K562 (cell line): Measurements from ENCODE around the gene ACTR1B. TPM values are rescaled to one million over a fixed set of nuclear protein-coding genes. Genes with fewer than 3 reads are reported as not detected.

Experiments used
- DMBX1 ChIP-seq: fragments of 250-450 bp; sonication (Bioruptor Pico); IDR thresholded peaks from 2 replicates; pipeline ENCODE4 v1.8.0; 2022; ENCODE audit warnings: inconsistent platforms, mild to moderate bottlenecking, moderate library complexity, borderline replicate concordance
- EHMT2 ChIP-seq: fragments of 450-650 bp; IDR thresholded peaks from 2 replicates; pipeline ENCODE4 v1.6.1; 2018; ENCODE audit warnings: antibody characterized with exemption
- ELF2 ChIP-seq: fragments of 250-450 bp; sonication (Bioruptor Pico); IDR thresholded peaks from 2 replicates; pipeline ENCODE4 v1.5.0; 2021; ENCODE audit warnings: mild to moderate bottlenecking
- FOSL1 ChIP-seq: fragments of 200-800 bp; sonication (Bioruptor generic); conservative IDR thresholded peaks from 2 replicates; pipeline ENCODE4 v1.6.1; 2016; ENCODE audit warnings: missing genetic modification characterization, missing compliant biosample characterization
- HDAC1 ChIP-seq, 2 experiments: fragments of 450-650 bp; IDR thresholded peaks; 2 replicates each; pipeline ENCODE4 v1.6.1; 2016 to 2017; ENCODE audit warnings: inconsistent platforms in 1 of 2, mild to moderate bottlenecking in 1 of 2, moderate library complexity in 1 of 2
- KDM4B ChIP-seq, 2 experiments: fragments of 450-650 bp in 1 of 2; sonication (generic) in 1 of 2; IDR thresholded peaks; 2 replicates each; pipeline ENCODE4 v1.6.1; 2016 to 2017; ENCODE audit warnings: borderline replicate concordance in 2 of 2, antibody characterized with exemption in 1 of 2, low read depth in 1 of 2, mild to moderate bottlenecking in 1 of 2
- NR2C1 ChIP-seq, 2 experiments: fragments of 450-650 bp; IDR thresholded peaks; 2 replicates each; pipeline ENCODE4 v1.6.1; 2017; ENCODE audit warnings: mild to moderate bottlenecking in 2 of 2, antibody characterized with exemption in 1 of 2, inconsistent platforms in 1 of 2, missing compliant biosample characterization in 1 of 2, missing genetic modification characterization in 1 of 2
- RBM34 ChIP-seq: fragments of 200-400 bp; formaldehyde crosslinking; IDR thresholded peaks from 2 replicates; pipeline ENCODE4 v1.6.1; 2018; ENCODE audit warnings: low read length, borderline replicate concordance; ENCODE audit not compliant: insufficient read depth
- SIN3A ChIP-seq, 2 experiments: fragments of 150-350 bp in 1 of 2; IDR thresholded peaks; 2 replicates each; pipeline ENCODE4 v1.6.1; 2011 to 2016; ENCODE audit warnings: borderline replicate concordance in 2 of 2, low read depth in 2 of 2, low read length in 2 of 2, mild to moderate bottlenecking in 2 of 2, moderate library complexity in 2 of 2; ENCODE audit not compliant: control insufficient read depth in 1 of 2
- SIN3B ChIP-seq: fragments of 450-650 bp; IDR thresholded peaks from 2 replicates; pipeline ENCODE4 v1.6.1; 2017; ENCODE audit warnings: low read depth, mild to moderate bottlenecking, moderate library complexity
- THRAP3 ChIP-seq: fragments of 450-650 bp; IDR thresholded peaks from 2 replicates; pipeline ENCODE4 v1.6.1; 2016; ENCODE audit warnings: mild to moderate bottlenecking, inconsistent platforms, borderline replicate concordance
- ZNF143 ChIP-seq: sonication (generic); formaldehyde crosslinking; IDR thresholded peaks from 2 replicates; pipeline ENCODE4 v1.9.0; 2022; ENCODE audit warnings: mild to moderate bottlenecking, missing genetic modification reagents
- ZNF780A ChIP-seq: fragments of 250-450 bp; sonication (Bioruptor Pico); IDR thresholded peaks from 2 replicates; pipeline ENCODE4 v1.5.0; 2021; ENCODE audit warnings: mild to moderate bottlenecking
- polyA plus RNA-seq, 8 experiments: library from polyadenylated mRNA; depleted of rRNA in 4 of 8; stranded (reverse) in 5 of 8; unstranded in 3 of 8; fragments of >200 nt; fragmentation: Nextera tagmentation in 2 of 8; fragmentation: Illumina TruSeq in 1 of 8; extraction: Ambion mirVana in 2 of 8; extraction: Trizol in 1 of 8; gene quantifications; 2 replicates each; pipeline versions ENCODE4 v1.2.1 to v1.2.3, GENCODE V29; 2011 to 2014; ENCODE audit warnings: inconsistent platforms in 1 of 8, missing spikeins in 1 of 8
- total RNA-seq, 7 experiments: library from RNA; depleted of rRNA in 6 of 7; stranded (reverse); fragments of >200 nt in 6 of 7; fragmentation: Illumina TruSeq in 2 of 7; extraction: Trizol in 2 of 7; gene quantifications; 2 replicates each; pipeline versions ENCODE4 v1.2.1 to v1.2.3, GENCODE V29; 2011 to 2021; ENCODE audit warnings: low replicate concordance in 1 of 7
- TF ChIP-seq, protein P1 (sequence below), 2 experiments: fragments of 450-650 bp; IDR thresholded peaks; 2 replicates each; pipeline ENCODE4 v1.6.1; 2018; ENCODE audit warnings: mild to moderate bottlenecking in 2 of 2, low read depth in 1 of 2; ENCODE audit not compliant: partially characterized antibody in 2 of 2
- TF ChIP-seq, protein P2 (sequence below), 3 experiments: IDR thresholded peaks in 2 of 3; conservative IDR thresholded peaks in 1 of 3; 2 replicates each; pipeline ENCODE4 v1.5.1; 2011 to 2012; ENCODE audit warnings: low read length in 3 of 3, mild to moderate bottlenecking in 3 of 3, control low read depth in 2 of 3, improper control_type of control experiment in 1 of 3, inconsistent platforms in 1 of 3, low read depth in 1 of 3, mixed read lengths in 1 of 3, moderate library complexity in 1 of 3; ENCODE audit not compliant: insufficient read depth in 2 of 3
- TF ChIP-seq, protein P3 (sequence below): fragments of 450-650 bp; IDR thresholded peaks from 2 replicates; pipeline ENCODE4 v1.6.1; 2016; ENCODE audit warnings: antibody characterized with exemption
- TF ChIP-seq, protein P4 (sequence below): fragments of 450-650 bp; IDR thresholded peaks from 2 replicates; pipeline ENCODE4 v1.6.1; 2016; ENCODE audit warnings: low read depth, mild to moderate bottlenecking, moderate library complexity

ACTR1B gene
- total and polyA plus RNA-seq, 9 of the 15 experiments (the other 6 are each of a cell fraction or from before 2014, with no cell fraction given): 0.49 to 42.3 (median 22.5) TPM

DNA sequence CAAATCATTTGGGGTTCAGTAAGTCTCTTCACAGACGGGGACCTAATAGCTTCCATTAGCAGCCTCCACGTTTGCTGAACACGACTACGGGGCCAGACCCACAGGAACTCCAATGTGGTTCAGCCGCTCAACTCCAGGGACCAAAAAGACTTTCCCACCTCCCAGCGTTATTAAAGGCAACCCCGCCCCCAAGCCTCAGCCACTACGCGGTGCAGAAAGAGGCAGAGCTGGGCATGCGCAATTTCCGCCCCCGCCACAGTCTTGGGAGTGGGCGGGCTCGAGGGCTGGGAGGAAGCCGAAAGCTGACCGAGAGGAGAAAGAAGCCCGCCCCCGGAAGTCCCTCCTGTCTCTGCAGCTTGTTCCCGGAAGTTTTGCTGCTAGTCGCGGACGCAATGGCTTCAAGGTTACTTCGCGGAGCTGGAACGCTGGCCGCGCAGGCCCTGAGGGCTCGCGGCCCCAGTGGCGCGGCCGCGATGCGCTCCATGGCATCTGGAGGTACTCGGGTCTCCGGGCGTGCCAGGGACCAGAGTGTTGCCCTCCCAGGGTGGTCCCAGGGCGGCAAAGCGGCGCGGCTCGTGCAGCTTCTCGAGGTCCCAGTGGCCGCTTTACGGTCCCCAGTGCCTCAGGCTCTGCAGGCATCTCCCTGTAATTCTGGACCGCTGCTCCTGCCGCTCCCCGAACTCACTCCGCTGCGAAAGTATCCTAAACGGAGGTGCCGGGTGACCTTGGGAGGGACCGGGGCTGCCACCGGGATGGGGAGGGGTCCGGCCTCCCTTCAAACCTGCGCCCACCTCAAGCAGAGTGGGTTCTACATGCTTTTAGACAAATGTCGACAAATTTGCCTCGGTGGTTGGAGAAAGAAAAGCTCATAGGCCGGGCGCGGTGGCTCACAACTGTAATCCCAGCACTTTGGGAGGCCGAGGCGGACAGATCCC is 17.9 kb downstream of the ACTR1B start, which contains the start of gene COX5B (continued):
- TF ChIP-seq, protein P1, sequence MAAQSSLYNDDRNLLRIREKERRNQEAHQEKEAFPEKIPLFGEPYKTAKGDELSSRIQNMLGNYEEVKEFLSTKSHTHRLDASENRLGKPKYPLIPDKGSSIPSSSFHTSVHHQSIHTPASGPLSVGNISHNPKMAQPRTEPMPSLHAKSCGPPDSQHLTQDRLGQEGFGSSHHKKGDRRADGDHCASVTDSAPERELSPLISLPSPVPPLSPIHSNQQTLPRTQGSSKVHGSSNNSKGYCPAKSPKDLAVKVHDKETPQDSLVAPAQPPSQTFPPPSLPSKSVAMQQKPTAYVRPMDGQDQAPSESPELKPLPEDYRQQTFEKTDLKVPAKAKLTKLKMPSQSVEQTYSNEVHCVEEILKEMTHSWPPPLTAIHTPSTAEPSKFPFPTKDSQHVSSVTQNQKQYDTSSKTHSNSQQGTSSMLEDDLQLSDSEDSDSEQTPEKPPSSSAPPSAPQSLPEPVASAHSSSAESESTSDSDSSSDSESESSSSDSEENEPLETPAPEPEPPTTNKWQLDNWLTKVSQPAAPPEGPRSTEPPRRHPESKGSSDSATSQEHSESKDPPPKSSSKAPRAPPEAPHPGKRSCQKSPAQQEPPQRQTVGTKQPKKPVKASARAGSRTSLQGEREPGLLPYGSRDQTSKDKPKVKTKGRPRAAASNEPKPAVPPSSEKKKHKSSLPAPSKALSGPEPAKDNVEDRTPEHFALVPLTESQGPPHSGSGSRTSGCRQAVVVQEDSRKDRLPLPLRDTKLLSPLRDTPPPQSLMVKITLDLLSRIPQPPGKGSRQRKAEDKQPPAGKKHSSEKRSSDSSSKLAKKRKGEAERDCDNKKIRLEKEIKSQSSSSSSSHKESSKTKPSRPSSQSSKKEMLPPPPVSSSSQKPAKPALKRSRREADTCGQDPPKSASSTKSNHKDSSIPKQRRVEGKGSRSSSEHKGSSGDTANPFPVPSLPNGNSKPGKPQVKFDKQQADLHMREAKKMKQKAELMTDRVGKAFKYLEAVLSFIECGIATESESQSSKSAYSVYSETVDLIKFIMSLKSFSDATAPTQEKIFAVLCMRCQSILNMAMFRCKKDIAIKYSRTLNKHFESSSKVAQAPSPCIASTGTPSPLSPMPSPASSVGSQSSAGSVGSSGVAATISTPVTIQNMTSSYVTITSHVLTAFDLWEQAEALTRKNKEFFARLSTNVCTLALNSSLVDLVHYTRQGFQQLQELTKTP (IDR thresholded peaks at IDR 0.05; ENCODE audit: low read depth in 1 of 2, partially characterized antibody in 2 of 2): no peak
- TF ChIP-seq FOSL1 (tag) (no peak), NR2C1 (IDR thresholded peaks at IDR 0.05) (no peak), NR2C1 (tag; IDR thresholded peaks at IDR 0.05) (peak; percentile 43; the same call in 1 of the 2 replicates), KDM4B (IDR thresholded peaks at IDR 0.05; ENCODE audit: borderline replicate concordance in 2 of 2, low read depth in 1 of 2) (0 out of 4 replicates have a peak, but pooled peaks of 1 of the 2 experiments have one; percentile 15), ZNF143 (CRISPR knock-in tag) (0 out of 2 replicates have a peak, but pooled peaks have one; percentile 18), EHMT2 (no peak), THRAP3 (no peak), HDAC1 (IDR thresholded peaks at IDR 0.05) (peak in 1 of 2 experiments; percentile 76; a peak in 2 of 4 replicates), SIN3B (peak; percentile 81), RBM34 (no peak), ELF2 (peak; percentile 88), ZNF780A (CRISPR knock-in tag) (0 out of 2 replicates have a peak, but pooled peaks have one; percentile 9), DMBX1 (CRISPR knock-in tag) (no peak), SIN3A (IDR thresholded peaks at IDR 0.05; ENCODE audit: borderline replicate concordance in 2 of 2, control insufficient read depth in 1 of 2, low read depth in 2 of 2, low read length in 2 of 2) (peak; percentile 80 to 81; a peak in 3 of 4 replicates)
- TF ChIP-seq, protein P2, sequence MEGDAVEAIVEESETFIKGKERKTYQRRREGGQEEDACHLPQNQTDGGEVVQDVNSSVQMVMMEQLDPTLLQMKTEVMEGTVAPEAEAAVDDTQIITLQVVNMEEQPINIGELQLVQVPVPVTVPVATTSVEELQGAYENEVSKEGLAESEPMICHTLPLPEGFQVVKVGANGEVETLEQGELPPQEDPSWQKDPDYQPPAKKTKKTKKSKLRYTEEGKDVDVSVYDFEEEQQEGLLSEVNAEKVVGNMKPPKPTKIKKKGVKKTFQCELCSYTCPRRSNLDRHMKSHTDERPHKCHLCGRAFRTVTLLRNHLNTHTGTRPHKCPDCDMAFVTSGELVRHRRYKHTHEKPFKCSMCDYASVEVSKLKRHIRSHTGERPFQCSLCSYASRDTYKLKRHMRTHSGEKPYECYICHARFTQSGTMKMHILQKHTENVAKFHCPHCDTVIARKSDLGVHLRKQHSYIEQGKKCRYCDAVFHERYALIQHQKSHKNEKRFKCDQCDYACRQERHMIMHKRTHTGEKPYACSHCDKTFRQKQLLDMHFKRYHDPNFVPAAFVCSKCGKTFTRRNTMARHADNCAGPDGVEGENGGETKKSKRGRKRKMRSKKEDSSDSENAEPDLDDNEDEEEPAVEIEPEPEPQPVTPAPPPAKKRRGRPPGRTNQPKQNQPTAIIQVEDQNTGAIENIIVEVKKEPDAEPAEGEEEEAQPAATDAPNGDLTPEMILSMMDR (IDR thresholded peaks at IDR 0.05 in 2 of 3, conservative IDR thresholded peaks at IDR 0.05 in 1 of 3; ENCODE audit: insufficient read depth in 2 of 3, low read depth in 1 of 3, low read length in 3 of 3): peak in 1 of 3 experiments; percentile 14; a peak in 1 of 6 replicates
- TF ChIP-seq, protein P3, sequence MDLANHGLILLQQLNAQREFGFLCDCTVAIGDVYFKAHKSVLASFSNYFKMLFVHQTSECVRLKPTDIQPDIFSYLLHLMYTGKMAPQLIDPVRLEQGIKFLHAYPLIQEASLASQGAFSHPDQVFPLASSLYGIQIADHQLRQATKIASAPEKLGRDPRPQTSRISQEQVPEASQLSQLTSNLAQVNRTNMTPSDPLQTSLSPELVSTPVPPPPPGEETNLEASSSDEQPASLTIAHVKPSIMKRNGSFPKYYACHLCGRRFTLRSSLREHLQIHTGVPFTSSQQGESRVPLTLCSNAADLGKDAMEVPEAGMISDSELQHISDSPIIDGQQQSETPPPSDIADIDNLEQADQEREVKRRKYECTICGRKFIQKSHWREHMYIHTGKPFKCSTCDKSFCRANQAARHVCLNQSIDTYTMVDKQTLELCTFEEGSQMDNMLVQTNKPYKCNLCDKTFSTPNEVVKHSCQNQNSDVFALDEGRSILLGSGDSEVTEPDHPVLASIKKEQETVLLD: peak; percentile 89
- TF ChIP-seq, protein P4, sequence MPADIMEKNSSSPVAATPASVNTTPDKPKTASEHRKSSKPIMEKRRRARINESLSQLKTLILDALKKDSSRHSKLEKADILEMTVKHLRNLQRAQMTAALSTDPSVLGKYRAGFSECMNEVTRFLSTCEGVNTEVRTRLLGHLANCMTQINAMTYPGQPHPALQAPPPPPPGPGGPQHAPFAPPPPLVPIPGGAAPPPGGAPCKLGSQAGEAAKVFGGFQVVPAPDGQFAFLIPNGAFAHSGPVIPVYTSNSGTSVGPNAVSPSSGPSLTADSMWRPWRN: 0 out of 2 replicates have a peak, but pooled peaks have one; percentile 20
